GM19099 (cell line): ENCODE measurements around the gene EPX.

Source experiments
- POLR2A ChIP-seq: IDR thresholded peaks from 3 replicates; pipeline ENCODE4 v1.6.1; 2011; ENCODE audit warnings: low read depth; ENCODE audit not compliant: insufficient read length; ENCODE audit errors: extremely low read depth

Gene EPX

GRCh38 chr17:58174871-58175270 is 17.7 kb upstream of the EPX start:
- no peak for TF ChIP-seq POLR2A

DNA sequence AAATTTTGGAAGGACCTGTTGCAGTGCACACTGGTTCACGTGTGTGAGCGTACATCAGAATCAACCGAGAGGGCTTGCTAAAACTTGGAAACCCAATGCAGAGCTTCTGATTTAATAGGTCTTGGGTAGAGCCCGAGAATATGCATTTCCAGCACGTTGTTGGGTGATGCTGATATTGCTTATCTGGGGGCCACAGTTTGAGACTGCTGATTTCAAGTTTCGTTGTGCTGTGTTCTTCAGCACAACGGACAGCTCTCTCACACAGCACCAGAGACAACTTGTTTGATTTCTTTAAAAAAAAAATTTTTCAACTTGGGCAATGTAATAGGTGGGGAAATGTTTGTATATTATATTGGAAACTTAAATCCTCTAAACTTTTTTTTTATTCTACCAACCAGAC is 16.3 kb upstream of the EPX start:
- TF ChIP-seq POLR2A = no peak

GRCh38 chr17:58181796-58182195 is 10.7 kb upstream of the EPX start:
- no peak for TF ChIP-seq POLR2A

DNA sequence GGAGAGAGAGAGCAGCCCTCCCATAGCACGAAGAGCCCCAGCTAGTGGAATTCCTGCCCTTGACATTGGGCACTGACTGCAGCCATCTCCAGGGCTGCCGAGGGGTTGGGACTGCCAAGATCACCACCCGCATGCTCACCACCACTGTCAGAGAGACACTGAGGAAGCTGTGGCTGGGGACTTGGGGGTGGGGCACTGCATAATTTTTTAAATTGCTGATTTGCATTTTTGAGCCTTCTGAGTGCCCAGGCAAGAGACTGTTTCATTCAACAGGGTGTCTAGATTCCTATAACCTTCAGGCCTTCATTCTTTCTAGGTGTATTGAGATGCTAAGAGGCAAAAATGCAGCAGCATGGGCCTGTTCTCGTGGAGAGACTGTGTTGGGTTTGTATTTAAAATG is 9.0 kb upstream of the EPX start:
- TF ChIP-seq POLR2A = no peak

DNA sequence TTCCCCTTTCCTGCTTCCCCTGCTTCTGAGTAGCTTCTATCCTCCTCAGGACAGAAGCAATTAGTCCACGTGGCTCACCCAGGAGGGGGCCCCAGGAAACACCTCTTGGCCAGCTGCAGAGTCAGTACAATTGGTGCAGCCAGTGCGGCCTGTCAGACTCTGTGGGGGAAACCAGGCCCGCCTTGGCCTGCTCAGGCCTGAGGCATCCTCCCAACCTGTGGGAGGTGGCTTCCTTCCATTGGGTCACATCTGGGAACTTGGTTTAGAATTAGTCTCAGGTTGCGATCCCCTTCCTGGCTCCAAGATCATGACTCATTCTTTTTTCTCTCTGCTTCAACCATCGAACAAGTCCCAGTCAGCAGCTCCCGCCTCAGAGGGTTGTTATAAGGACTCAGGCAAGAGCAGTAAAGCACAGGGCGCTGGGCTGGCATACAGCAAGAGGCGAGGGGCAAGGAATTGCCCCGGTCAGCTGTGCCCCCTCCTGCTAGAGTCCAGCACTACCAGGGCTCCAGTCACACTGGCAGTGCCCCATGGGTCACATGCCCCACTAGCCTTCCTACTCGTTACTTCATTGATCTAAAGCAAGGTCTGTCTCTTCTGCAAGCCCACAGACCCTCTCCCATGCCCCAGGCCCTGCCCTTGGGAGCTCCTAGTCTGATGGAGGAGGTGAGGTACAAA is 8.1 kb upstream of the EPX start:
- TF ChIP-seq POLR2A = no peak

GRCh38 chr17:58184986-58185761 is 7.4 kb upstream of the EPX start:
- no peak for TF ChIP-seq POLR2A

DNA sequence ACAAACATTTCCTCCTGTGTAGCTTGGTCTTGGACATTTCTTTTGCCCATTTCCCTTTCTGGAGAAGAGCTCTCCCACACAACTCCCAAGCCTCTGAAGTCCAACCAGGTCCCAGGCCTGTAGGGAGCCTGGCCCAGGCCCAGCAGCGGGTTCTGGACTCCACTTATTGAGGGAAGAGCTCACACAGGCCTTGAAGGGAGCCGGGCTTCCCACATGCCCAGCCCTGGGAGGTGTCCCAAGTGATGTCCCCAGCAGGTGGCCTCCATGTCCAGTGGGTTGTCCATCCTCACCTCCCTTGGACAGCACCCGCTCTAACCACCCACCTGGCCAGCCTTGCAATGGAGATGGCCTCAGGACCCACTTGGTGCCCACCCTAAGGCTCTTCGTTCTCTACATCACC is 5.9 kb upstream of the EPX start:
- no peak for TF ChIP-seq POLR2A

- TF ChIP-seq POLR2A = no peak
Observed at GRCh38 chr17:58187063-58187462, 5.5 kb upstream of the EPX start.

GRCh38 chr17:58187675-58188074 is 4.9 kb upstream of the EPX start:
- TF ChIP-seq POLR2A = no peak

DNA sequence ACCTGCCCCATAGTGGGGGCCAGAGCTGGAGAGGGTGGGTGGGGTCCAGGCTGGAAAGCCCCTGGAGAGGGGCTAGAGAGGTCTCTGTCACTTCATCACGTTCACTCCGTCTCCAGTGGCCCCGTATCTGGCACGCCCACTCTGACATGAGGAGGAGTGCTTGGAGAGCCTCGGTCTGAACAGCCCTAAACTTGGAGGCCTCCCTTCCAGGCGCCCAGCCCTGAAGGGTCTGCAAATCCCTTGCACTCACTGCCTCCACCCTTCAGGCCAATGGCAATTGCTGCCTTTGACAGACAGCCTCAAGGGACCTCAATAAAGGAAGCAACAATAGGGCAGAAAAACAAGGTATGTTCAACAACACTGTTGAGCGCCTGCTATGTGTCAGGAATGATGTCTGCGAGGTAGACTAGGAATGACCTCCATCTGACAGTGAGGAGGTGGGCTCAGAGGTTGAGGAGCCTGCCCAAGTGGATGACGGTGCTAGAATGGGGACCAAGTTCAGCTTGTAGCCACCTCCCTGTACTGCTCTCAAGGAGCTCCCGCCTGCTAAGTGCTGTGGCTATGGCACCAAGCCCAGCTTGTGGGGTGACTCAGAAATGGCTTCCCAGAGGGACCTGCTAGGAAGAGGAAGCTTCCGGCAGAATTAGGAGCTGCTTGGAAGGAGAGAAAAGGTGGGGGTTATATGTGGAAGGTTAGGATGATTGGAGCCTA is 2.9 kb upstream of the EPX start:
- TF ChIP-seq POLR2A = no peak

GRCh38 chr17:58191241-58191896 is 1.2 kb upstream of the EPX start:
- no peak for TF ChIP-seq POLR2A

DNA sequence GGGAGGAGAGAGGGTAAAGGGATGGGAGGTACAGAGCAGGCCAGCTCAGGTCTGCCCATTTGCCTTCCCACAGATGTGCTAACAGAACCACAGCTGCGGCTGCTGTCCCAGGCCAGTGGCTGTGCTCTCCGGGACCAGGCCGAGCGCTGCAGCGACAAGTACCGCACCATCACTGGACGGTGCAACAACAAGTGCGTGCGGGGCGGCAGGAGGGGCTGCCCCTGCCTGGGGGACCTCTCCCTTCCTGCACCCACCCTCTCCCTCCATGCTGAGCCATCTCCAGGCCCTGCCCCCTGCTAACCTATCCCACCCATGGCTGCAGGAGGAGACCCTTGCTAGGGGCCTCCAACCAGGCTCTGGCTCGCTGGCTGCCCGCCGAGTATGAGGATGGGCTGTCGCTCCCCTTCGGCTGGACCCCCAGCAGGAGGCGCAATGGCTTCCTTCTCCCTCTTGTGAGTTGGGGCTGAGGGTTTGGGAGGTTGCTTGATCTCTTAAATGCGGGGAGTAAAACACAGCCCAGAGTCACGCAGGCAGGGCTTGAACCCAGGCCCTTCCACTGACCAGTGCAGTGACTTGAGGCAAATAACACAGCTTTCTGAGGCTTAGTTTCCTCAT is 1.2 kb downstream of the EPX start:
- TF ChIP-seq POLR2A = no peak

DNA sequence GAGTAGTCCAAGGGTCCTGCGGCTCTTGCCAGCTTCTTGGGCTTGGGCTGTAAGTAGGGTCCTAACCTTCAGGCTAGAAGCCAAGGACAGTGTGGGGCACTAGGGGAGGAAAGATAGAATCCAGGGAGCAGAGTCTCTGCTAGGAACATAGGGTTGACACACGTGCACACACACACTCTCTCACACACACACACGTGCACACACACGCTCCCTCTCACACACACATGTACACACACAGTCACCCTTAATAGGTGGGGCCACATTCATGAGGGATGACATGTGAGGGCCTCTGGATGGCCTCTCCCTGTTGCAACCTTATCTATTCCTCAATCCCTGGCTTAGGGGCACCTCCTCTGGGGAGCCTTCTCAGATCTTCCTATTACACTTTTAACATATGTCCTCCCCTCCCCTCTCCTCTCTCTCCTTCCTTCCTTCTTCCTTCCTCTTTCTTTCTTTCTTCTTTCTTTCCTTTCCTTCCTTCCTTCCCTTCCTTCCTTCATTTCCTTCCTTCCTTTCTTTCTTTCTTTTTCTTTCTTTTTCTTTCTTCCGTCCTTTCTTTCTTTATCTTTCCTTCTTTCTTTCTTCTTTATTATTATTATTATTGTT is 3.1 kb downstream of the EPX start:
- no peak for TF ChIP-seq POLR2A

- no peak for TF ChIP-seq POLR2A
Observed at GRCh38 chr17:58196610-58197009, 4.1 kb downstream of the EPX start.
